Neural crest cell (in vitro differentiated cells): ENCODE measurements around the gene IFITM1. TPM values are rescaled to one million over a fixed set of nuclear protein-coding genes. Genes with fewer than 3 reads are reported as not detected.
"Not testable (repeated sequence)": the region's sequence is repeated elsewhere in the genome, so short reads cannot be mapped to it uniquely, and the experiment has no call there.

Experiments
- DNase-seq: peaks from one replicate; pipeline ENCODE4 v3.0.0; 2021; ENCODE audit warnings: low read depth, mixed read lengths, low spot score
- H3K27ac Mint-ChIP-seq: one replicate; pipeline ENCODE4 v1.8.0; 2021; ENCODE audit warnings: mild to moderate bottlenecking, mixed read lengths; ENCODE audit not compliant: unreplicated experiment
- H3K27me3 Mint-ChIP-seq: 2 replicates; pipeline ENCODE4 v1.8.0; 2021; ENCODE audit warnings: low read depth, mild to moderate bottlenecking, mixed read lengths
- H3K36me3 Mint-ChIP-seq: 2 replicates; pipeline ENCODE4 v1.8.0; 2021; ENCODE audit warnings: low read depth, mild to moderate bottlenecking, mixed read lengths
- H3K4me1 Mint-ChIP-seq: 2 replicates; pipeline ENCODE4 v1.8.0; 2021; ENCODE audit warnings: mixed read lengths
- H3K4me3 Mint-ChIP-seq: one replicate; pipeline ENCODE4 v1.8.0; 2021; ENCODE audit warnings: mild to moderate bottlenecking, mixed read lengths
- H3K9me3 Mint-ChIP-seq: 2 replicates; pipeline ENCODE4 v1.8.0; 2021; ENCODE audit warnings: mixed read lengths
- CTCF ChIP-seq: fragments of 200-600 bp; sonication (generic); conservative IDR thresholded peaks from 2 replicates; pipeline ENCODE4 v1.5.0; 2021; ENCODE audit warnings: antibody characterized with exemption, mild to moderate bottlenecking
- total RNA-seq: library from RNA; stranded (reverse); gene quantifications from 2 replicates; pipeline ENCODE4 v1.2.1, GENCODE V29; 2021

The IFITM1 gene
- total RNA-seq, 1 donor from 2014 or later: 2.0 TPM

GRCh38 chr11:325796-326591 lies 12.2 kb downstream of the IFITM1 start:
- Mint-ChIP-seq H3K9me3 (no peaks in the 10 kb centered on the region), H3K4me3 (peak overlapping the region; percentile 25), H3K36me3 (no peaks in the 10 kb centered on the region), H3K4me1 (peaks cover 35% of the 10 kb centered on the region), H3K27ac (peak overlapping the region; percentile 30), H3K27me3 (no peaks in the 10 kb centered on the region)
- no peak for DNase-seq
- TF ChIP-seq CTCF: no peak

DNA sequence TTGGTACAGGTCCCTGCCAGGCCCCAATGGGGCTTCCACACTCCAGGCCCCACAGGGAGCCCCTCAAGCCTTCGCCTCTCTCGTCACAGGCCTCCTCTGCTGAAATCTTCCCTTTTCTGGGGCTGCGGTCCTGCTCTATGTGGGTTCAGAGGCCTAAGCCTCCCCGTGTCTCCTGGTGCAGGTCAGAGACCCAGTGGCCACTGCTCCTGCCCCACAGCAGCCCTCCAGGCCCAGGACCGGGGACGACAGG lies 12.7 kb downstream of the IFITM1 start:
- H3K9me3 Mint-ChIP-seq: no peaks in the 10 kb centered on the region
- no peak for DNase-seq
- H3K4me1 Mint-ChIP-seq: peaks cover 38% of the 10 kb centered on the region
- no peak for TF ChIP-seq CTCF
- no peaks in the 10 kb centered on the region for H3K36me3 Mint-ChIP-seq
- H3K27ac Mint-ChIP-seq: peak overlapping the region; percentile 50
- no peak overlapping the region for H3K4me3 Mint-ChIP-seq
- H3K27me3 Mint-ChIP-seq: no peaks in the 10 kb centered on the region

- Mint-ChIP-seq H3K4me1 (peaks cover 38% of the 10 kb centered on the region), H3K4me3 (no peak overlapping the region), H3K27ac (peak overlapping the region; percentile 67), H3K36me3 (no peaks in the 10 kb centered on the region), H3K27me3 (no peaks in the 10 kb centered on the region), H3K9me3 (no peaks in the 10 kb centered on the region)
- no peak for DNase-seq
- no peak for TF ChIP-seq CTCF
Measured at GRCh38 chr11:326842-327580, 13.2 kb downstream of the IFITM1 start.

GRCh38 chr11:327581-327923 lies 13.7 kb downstream of the IFITM1 start:
- Mint-ChIP-seq H3K4me1 (peaks cover 38% of the 10 kb centered on the region), H3K4me3 (no peak overlapping the region), H3K27ac (peak overlapping the region; percentile 67), H3K9me3 (no peaks in the 10 kb centered on the region), H3K27me3 (no peaks in the 10 kb centered on the region), H3K36me3 (no peaks in the 10 kb centered on the region)
- TF ChIP-seq CTCF: no peak
- no peak for DNase-seq

- Mint-ChIP-seq H3K4me1 (peaks cover 38% of the 10 kb centered on the region), H3K27me3 (no peaks in the 10 kb centered on the region), H3K9me3 (no peaks in the 10 kb centered on the region), H3K27ac (no peak overlapping the region), H3K4me3 (no peak overlapping the region), H3K36me3 (no peaks in the 10 kb centered on the region)
- no peak for TF ChIP-seq CTCF
- DNase-seq: no peak
Measured at GRCh38 chr11:328012-328411, 14.2 kb downstream of the IFITM1 start.

DNA sequence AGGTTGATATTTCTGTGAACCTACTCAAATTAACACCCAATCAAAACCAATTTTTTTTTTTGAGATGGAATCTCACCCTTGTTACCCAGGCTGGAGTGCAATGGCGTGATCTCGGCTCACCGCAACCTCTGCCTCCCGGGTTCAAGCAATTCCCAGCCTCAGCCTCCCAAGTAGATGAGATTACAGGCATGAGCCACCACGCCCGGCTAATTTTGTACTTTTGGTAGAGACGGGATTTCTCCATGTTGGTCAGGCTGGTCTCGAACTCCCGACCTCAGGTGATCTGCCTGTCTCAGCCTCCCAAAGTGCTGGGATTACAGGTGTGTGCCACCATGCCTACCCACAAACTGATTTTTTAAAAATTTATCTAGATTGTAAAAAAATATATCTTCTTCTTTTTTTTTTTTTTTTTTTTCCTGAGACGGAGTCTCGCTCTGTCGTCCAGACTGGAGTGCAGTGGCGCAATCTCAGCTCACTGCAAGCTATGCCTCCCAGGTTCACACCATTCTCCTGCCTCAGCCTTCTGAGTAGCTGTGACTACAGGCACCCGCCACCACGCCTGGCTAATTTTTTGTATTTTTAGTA lies 14.8 kb downstream of the IFITM1 start:
- not testable (repeated sequence) for H3K36me3 Mint-ChIP-seq, H3K9me3 Mint-ChIP-seq, H3K27me3 Mint-ChIP-seq, H3K27ac Mint-ChIP-seq, DNase-seq, H3K4me3 Mint-ChIP-seq
- peaks cover 41% of the 10 kb centered on the region for H3K4me1 Mint-ChIP-seq
